Muscle of arm (tissue), 12 donors: Measurements from ENCODE around the gene GLTP. TPM values are rescaled to one million over a fixed set of nuclear protein-coding genes. Genes with fewer than 3 reads are reported as not detected.

Experiments
- DNase-seq: peaks from one replicate; pipeline ENCODE4 v3.0.0-alpha.2; 2013
- polyA plus RNA-seq, 12 donors: library from polyadenylated mRNA; unstranded; fragments of 120-200 nt; gene quantifications; one replicate each; pipeline ENCODE4 v1.2.1, GENCODE V29; 2013; ENCODE audit not compliant: insufficient read length in 12 of 12

Gene GLTP
- polyA plus RNA-seq, 12 donors: 21.7 to 91.1 (median 23.4) TPM; not detected in 1

- DNase-seq: no peak
Observed at GRCh38 chr12:109845824-109846205, 34.5 kb downstream of the GLTP start.

DNA sequence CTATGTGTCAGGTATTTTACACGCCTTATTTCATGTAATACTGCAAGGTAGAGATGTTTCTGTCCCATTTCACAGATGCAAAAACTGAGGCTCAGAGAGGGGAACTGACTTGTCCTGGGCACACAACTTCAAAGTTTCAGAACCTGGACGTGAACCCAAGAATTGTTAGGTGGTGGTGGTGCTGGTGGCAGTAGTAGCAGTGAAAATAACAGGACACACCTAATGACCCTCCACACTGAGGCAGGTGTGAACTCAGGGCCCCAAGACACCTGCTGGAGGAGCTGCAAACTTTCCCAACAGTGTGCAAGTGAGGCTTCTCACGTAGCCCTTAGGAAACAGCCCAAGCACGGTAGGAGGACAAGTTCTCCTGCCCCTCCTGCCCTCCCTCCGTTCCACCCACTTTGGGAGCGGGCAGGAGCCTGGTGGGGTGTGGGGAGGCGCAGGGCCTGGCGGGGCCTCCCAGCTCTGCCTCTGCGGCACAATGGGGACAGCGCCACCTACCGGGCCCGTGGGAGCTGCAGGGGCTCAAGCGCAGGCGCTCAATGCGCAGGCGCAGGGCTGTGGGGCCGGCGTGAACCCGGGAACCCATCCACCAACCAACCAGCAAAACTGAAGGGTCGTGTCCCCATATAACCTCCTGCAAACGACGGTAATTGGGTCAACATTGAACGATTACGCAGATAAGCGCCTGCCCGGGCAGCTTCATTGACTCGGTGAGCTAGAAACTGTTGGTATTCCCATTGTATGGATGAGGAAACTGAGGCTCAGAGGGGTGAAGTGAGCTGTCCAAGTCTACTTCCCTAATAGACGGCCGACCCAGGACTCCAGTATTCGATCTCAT lies 35.1 kb downstream of the GLTP start:
- peak; percentile 87 for DNase-seq

DNA sequence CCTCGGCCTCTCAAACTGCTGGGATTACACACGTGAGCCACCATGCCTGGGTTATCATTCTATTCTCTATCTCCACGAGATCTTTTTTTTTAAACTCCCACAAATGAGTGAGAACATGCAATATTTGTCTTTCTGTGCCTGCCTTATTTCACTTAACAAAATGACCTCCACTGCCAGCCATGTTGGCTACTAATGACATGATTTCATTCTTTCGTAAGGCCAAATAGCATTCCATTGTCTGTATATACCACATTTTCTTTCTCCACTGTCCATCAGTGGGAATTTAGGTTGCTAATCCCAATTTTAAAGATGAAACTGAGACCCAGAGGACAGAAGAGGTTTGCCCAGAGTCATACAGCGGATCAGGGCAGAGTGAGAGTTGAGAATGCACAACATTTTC lies 36.2 kb downstream of the GLTP start:
- DNase-seq: no peak

DNA sequence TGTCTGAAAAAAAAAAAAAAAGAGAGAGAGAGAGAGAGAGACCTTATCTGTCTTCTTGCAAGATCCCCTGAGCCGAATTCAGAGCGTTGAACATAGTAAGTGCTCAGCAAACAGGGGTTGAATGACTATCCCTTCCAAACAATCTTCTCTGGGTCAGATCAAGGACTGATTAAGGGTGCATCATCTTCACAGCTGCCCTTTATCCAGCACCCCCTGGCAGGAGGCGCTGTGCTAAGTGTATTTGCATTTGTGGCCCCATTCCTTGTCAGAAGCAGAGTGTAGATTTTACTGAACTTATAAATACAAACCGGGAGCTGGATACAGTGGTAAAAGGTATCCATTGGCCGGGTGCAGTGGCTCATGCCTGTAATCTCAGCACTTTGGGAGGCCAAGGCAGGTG lies 38.3 kb downstream of the GLTP start:
- no peak for DNase-seq

GRCh38 chr12:109841356-109841755 lies 39.0 kb downstream of the GLTP start:
- no peak for DNase-seq

- no peak for DNase-seq
Observed at GRCh38 chr12:109840305-109841074, 39.9 kb downstream of the GLTP start.

GRCh38 chr12:109839444-109839843 lies 40.9 kb downstream of the GLTP start:
- DNase-seq: no peak

DNA sequence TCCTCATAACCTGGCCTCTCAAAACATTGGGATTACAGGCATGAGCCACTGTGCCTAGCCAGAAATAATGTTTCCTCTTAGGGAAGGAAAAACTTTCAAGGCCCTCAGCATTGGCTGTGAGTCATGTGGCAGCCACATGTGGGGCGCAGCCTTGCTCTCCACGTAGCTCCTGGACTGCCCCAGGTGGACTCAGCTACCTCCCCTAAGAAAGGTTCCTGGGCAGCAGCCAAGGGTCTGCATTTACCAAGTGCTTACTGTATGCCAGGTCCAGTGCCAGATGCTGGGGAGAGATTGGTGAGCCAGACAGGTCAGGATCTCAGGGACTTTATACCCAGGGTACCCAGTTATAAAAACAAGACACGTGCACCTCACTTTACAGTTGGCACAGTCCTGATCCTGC lies 43.4 kb downstream of the GLTP start:
- no peak for DNase-seq

DNA sequence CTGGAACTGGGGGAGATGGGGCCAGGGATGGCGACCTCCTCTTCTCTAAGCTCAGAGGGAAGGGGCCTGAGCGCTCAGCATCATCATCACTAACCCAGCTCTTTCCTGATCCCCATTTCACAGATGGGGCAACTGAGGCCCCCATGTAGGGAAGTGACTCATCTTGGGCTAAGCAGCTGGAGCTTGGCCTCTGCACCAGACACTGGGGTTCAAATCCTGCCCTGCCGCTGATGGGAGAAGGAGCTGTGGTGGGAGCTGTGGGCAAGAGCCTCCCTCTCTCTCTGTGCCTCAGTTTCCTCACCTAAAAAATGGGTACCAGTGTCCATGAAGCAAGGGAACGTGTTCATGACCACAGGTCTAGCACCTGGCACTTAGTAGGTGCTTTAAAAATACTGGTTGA lies 44.5 kb downstream of the GLTP start:
- no peak for DNase-seq

DNA sequence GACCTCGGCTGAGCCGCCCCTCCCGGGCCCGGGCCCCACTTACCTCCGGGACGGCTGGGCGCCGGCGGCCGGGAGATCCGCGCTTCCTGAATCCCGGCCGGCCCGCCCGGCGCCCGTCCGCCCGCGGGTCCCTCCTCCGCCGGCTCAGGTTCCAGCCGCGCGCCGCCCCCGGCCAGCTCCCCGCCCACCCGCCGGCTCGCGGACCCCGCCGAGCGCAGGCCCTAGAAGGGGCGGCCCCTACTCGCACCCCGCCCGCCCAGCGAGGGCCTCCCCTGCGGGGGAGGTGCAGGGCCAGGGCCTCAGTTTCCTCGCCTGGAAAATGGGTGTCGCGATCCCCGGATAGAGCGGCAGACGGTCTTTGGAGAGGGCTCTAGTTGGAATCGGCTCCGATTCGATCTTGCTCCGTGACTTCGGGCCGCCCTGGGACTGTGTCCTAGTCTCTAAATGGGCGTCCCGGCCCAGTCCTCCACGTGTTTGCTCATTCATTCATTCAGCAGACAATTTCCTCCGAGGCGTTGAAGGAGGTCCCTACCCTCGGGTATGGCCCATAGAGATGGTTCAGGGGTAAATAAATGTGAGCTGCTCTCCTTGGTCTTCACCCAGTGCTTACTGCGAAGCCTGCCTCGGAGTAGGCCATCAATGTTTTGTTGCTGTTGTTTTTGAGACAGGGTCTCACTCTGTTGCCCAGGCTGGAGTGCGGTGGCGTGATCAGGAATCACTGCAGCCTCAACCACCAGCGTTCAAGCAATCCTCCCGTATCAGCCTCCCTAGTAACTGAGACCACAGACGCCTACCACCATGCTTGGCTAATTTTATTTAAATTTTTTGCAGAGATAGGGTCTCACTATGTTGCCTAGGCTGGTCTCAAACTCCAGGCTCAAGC lies 46.8 kb downstream of the GLTP start, which contains the start of gene TRPV4:
Gene TRPV4, minus strand, starts transcription at position 92 of the 883 bp plus-strand sequence. CDS start 18,602 bp downstream, outside the sequence.
- DNase-seq: no peak

GRCh38 chr12:109832541-109833306 lies 47.6 kb downstream of the GLTP start:
- no peak for DNase-seq

DNA sequence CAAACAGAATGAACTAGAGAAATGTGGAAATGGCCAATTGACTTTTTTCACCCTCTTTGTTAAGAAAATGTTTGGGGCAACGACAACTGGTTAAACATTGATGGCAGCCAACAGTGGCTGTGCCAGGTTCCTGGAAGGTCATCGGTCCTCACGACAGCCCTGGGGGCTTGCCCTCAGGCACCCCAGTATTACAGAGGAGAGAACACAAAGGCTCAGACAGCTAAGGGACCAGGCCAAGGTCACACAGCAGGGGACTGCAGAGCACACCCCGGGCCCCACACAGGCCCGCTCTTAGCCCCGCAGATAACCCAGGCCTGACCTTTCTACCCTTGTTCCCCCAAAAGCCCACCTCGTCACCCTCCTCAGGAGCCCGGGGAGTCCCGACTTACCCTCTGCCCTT lies 48.4 kb downstream of the GLTP start:
- DNase-seq: no peak

GRCh38 chr12:109831365-109831764 lies 49.0 kb downstream of the GLTP start:
- DNase-seq: no peak

GRCh38 chr12:109830718-109831117 lies 49.6 kb downstream of the GLTP start:
- no peak for DNase-seq

GRCh38 chr12:109830267-109830666 lies 50.1 kb downstream of the GLTP start:
- no peak for DNase-seq

DNA sequence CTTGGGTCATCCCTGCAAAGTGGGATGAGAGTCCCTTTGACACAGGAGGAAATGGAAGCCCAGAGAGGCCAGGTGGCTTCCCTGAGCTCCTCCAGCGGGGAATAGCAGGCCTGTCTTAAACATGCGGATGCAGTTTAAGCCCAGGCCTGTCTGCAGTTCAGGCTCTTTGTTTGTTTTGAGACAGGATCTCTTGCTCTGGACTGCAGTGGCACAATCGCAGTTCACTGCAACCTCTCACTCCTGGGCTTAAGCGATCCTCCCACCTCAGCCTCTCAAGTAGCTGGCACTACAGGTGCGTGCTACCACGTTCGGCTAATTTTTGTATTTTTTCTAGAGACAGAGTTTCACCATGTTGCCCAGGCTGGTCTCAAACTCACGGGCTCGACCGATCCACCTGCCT lies 50.7 kb downstream of the GLTP start:
- DNase-seq: no peak

GRCh38 chr12:109828754-109829511 lies 51.4 kb downstream of the GLTP start:
- DNase-seq: no peak

- no peak for DNase-seq
Observed at GRCh38 chr12:109827566-109828550, 52.5 kb downstream of the GLTP start.

GRCh38 chr12:109827080-109827479 lies 53.3 kb downstream of the GLTP start:
- DNase-seq: no peak
